Measurements from ENCODE around the gene SLC12A8.

SLC12A8 gene

GRCh38 chr3:125187599-125187910, 25.0 kb downstream of the SLC12A8 start:
- DNase-seq (ENCODE audit: low read depth in 2 of 2): no peak

GRCh38 chr3:125186800-125187598, 25.5 kb downstream of the SLC12A8 start:
- DNase-seq (ENCODE audit: low read depth in 2 of 2): no peak

GRCh38 chr3:125186261-125186787, 26.2 kb downstream of the SLC12A8 start:
- DNase-seq (ENCODE audit: low read depth in 2 of 2): no peak

GRCh38 chr3:125185805-125186204, 26.7 kb downstream of the SLC12A8 start:
- no peak for DNase-seq (ENCODE audit: low read depth in 2 of 2)

GRCh38 chr3:125179884-125180240, 32.7 kb downstream of the SLC12A8 start:
- no peak for DNase-seq (ENCODE audit: low read depth in 2 of 2)

GRCh38 chr3:125179143-125179883, 33.2 kb downstream of the SLC12A8 start:
- no peak for DNase-seq (ENCODE audit: low read depth in 2 of 2)

GRCh38 chr3:125177746-125178145, 34.8 kb downstream of the SLC12A8 start:
- DNase-seq (ENCODE audit: low read depth in 2 of 2): no peak

GRCh38 chr3:125175295-125176078, 37.1 kb downstream of the SLC12A8 start:
- no peak for DNase-seq (ENCODE audit: low read depth in 2 of 2)

- no peak for DNase-seq (ENCODE audit: low read depth in 2 of 2)
These were observed 40.2 kb downstream of the SLC12A8 start for GRCh38 chr3:125172346-125172745.

GRCh38 chr3:125168711-125169393, 43.7 kb downstream of the SLC12A8 start:
- DNase-seq (ENCODE audit: low read depth in 2 of 2): no peak

GRCh38 chr3:125166599-125167136, 45.9 kb downstream of the SLC12A8 start:
- DNase-seq (ENCODE audit: low read depth in 2 of 2): no peak

GRCh38 chr3:125165948-125166553, 46.5 kb downstream of the SLC12A8 start:
- no peak for DNase-seq (ENCODE audit: low read depth in 2 of 2)

GRCh38 chr3:125165189-125165947, 47.2 kb downstream of the SLC12A8 start:
- DNase-seq (ENCODE audit: low read depth in 2 of 2): no peak

GRCh38 chr3:125163739-125164601, 48.6 kb downstream of the SLC12A8 start:
- no peak for DNase-seq (ENCODE audit: low read depth in 2 of 2)

- no peak for DNase-seq (ENCODE audit: low read depth in 2 of 2)
These were observed 50.8 kb downstream of the SLC12A8 start for GRCh38 chr3:125161607-125162219.

GRCh38 chr3:125160606-125161371, 51.8 kb downstream of the SLC12A8 start:
- DNase-seq (ENCODE audit: low read depth in 2 of 2): no peak

- no peak for DNase-seq (ENCODE audit: low read depth in 2 of 2)
These were observed 55.4 kb downstream of the SLC12A8 start for GRCh38 chr3:125157183-125157582.

- DNase-seq (ENCODE audit: low read depth in 2 of 2): no peak
These were observed 56.1 kb downstream of the SLC12A8 start for GRCh38 chr3:125156456-125156855.

Measured in stimulated activated CD4-positive, alpha-beta T cell treated with anti-CD3 and anti-CD28 coated beads, Interleukin-12 subunit alpha, Interleukin-12 subunit beta, amount 100 ng/mL, for 24 hours (primary cell).